Measurements from ENCODE around the gene CST6. TPM values are rescaled to one million over a fixed set of nuclear protein-coding genes. Genes with fewer than 3 reads are reported as not detected.
"Not testable (repeated sequence)": the region's sequence is repeated elsewhere in the genome, so short reads cannot be mapped to it uniquely, and the experiment has no call there.

CST6 gene
- total and polyA plus RNA-seq, 8 donors = 0.18 to 46.5 (median 0.82) TPM

DNA sequence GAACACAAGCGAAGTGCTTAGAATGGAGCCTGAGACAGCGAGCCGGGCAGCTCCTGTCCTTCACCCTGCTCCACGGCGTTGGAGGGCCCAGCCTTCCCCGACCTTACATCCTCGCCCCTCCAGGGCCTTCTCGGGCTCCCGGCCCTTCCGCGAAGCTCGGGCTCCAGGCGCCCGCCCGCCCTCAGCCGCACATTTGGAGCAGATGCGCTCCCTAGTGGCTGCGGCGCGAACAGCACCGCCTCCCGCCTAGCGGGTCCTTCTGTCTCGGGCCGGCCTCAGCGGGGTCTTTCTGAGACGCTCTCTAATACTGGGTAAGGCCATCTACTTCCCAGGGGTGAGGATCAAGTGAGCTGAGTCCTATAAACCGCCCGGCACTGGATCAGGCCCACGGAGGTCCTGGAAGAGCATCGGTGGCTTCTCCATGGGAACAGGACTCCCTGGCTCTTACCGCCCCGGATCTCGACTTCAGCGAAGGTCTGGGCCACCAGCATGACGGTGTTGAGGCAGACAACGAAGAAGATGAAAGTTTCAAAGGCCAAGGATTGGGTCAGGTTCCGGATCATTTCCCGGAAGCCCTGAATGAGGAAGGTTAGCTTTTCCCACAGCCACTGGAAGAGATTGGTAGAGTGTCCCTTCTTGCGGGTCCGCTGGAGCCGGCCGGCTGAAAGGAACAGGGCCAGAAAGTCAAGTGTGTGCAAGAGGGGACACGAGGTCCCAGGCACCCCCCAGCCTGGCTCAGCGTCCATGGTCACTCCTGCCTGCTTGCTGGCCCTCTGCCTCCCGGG, 10.8 kb downstream of the CST6 start:
- intact Hi-C loops (cut with DNase I) = no loop called here

DNA sequence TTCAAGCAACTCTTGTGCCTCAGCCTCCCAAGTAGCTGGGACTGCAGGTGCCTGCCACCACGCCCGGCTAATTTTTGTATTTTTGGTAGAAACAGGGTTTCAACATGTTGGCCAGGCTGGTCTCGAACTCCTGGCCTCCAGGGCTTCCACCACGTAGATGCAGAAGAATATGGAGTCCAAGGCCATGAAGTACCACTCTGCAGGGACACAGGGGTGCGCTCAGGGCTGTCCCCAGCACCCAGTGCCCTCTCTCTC, 11.3 kb downstream of the CST6 start:
- ATAC-seq; DNase-seq; intact Hi-C loops (cut with DNase I): not testable (repeated sequence)

More for the DNA sequence above, 10.8 kb downstream of the CST6 start:
- H3K4me3 ChIP-seq = no peak overlapping the region
- H3K9me3 ChIP-seq = no peaks in the 10 kb centered on the region
- H3K27ac ChIP-seq = no peak overlapping the region
- peak; percentile 96 for ATAC-seq
- peak; percentile 32 to 96 (median 62) for DNase-seq
- H3K27me3 ChIP-seq = peaks cover 0 to 16% of the 10 kb centered on the region in 2 donors
- no peaks in the 10 kb centered on the region for H3K36me3 ChIP-seq
- peaks cover 6 to 28% of the 10 kb centered on the region in 2 donors for H3K4me1 ChIP-seq
- TF ChIP-seq, protein P1, sequence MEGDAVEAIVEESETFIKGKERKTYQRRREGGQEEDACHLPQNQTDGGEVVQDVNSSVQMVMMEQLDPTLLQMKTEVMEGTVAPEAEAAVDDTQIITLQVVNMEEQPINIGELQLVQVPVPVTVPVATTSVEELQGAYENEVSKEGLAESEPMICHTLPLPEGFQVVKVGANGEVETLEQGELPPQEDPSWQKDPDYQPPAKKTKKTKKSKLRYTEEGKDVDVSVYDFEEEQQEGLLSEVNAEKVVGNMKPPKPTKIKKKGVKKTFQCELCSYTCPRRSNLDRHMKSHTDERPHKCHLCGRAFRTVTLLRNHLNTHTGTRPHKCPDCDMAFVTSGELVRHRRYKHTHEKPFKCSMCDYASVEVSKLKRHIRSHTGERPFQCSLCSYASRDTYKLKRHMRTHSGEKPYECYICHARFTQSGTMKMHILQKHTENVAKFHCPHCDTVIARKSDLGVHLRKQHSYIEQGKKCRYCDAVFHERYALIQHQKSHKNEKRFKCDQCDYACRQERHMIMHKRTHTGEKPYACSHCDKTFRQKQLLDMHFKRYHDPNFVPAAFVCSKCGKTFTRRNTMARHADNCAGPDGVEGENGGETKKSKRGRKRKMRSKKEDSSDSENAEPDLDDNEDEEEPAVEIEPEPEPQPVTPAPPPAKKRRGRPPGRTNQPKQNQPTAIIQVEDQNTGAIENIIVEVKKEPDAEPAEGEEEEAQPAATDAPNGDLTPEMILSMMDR (IDR thresholded peaks at IDR 0.05) = peak; percentile 95 to 98

GRCh38 chr11:66026017-66026529, 14.3 kb downstream of the CST6 start, which contains the start of gene CATSPER1:
Gene CATSPER1, minus strand, starts transcription at chr11:66026479. Its CDS starts 100 bp downstream, at chr11:66026379.
- ATAC-seq = no peak
- H3K9me3 ChIP-seq = no peaks in the 10 kb centered on the region
- no peaks in the 10 kb centered on the region for H3K36me3 ChIP-seq
- no peak within 1 kb of the TSS for H3K27ac ChIP-seq
- no peak within 1 kb of the TSS for H3K4me3 ChIP-seq
- H3K4me1 ChIP-seq = peaks cover 6 to 18% of the 10 kb centered on the region in 2 donors
- peaks cover 0 to 16% of the 10 kb centered on the region in 2 donors for H3K27me3 ChIP-seq
- intact Hi-C loops (cut with DNase I) = no loop called here
- DNase-seq = no peak
- TF ChIP-seq, protein P1 (IDR thresholded peaks at IDR 0.05) = no peak

More for the DNA sequence above, 11.3 kb downstream of the CST6 start:
- H3K4me3 ChIP-seq, H3K36me3 ChIP-seq, H3K27ac ChIP-seq, H3K9me3 ChIP-seq: not testable (repeated sequence)
- Histone ChIP-seq H3K27me3 (peaks cover 0 to 16% of the 10 kb centered on the region in 2 donors), H3K4me1 (peaks cover 6 to 28% of the 10 kb centered on the region in 2 donors)

DNA sequence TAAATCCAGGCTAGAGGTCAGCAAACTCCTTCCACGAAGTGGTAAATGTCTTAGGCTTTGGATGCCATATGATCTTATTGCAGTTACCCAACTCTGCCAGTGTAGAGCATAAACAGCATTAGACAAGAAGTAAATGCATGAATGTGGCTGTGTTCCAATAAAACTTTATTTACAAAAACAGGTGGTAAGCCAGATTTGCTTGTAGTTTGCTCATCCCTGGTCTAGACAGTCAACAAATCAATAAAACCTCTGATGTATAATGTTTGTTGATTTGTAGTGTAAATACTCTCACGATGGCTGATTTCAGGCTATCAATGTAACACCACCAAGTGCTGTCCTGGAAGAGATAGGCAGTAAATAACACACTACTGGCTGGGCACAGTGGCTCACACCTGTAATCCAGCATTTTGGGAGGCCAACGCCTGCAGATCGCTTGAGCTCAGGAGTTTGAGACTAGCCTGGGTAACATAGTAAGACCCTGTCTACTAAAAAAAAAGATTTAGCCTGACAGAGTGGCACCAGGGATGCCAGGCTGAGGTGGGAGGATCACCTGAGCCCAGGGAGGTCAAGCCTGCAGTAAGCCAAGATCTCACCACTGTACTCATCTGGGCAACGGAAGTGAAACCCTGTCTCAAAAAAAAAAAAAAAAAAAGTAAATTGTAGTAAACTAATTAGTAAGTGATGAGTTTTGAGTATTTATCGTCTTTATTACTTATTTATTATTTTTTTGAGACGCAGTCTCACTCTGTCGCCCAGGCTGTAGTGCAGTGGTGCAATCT, 21.3 kb downstream of the CST6 start:
- no peak overlapping the region for H3K4me3 ChIP-seq
- no peaks in the 10 kb centered on the region for H3K4me1 ChIP-seq
- TF ChIP-seq, protein P1 (IDR thresholded peaks at IDR 0.05) = no peak
- H3K27ac ChIP-seq = no peak overlapping the region
- intact Hi-C loops (cut with DNase I) = no loop called here
- ATAC-seq (no peak), DNase-seq (no peak)
- H3K36me3 ChIP-seq = no peaks in the 10 kb centered on the region
- peaks cover 0 to 12% of the 10 kb centered on the region in 2 donors for H3K27me3 ChIP-seq
- H3K9me3 ChIP-seq = no peaks in the 10 kb centered on the region

DNA sequence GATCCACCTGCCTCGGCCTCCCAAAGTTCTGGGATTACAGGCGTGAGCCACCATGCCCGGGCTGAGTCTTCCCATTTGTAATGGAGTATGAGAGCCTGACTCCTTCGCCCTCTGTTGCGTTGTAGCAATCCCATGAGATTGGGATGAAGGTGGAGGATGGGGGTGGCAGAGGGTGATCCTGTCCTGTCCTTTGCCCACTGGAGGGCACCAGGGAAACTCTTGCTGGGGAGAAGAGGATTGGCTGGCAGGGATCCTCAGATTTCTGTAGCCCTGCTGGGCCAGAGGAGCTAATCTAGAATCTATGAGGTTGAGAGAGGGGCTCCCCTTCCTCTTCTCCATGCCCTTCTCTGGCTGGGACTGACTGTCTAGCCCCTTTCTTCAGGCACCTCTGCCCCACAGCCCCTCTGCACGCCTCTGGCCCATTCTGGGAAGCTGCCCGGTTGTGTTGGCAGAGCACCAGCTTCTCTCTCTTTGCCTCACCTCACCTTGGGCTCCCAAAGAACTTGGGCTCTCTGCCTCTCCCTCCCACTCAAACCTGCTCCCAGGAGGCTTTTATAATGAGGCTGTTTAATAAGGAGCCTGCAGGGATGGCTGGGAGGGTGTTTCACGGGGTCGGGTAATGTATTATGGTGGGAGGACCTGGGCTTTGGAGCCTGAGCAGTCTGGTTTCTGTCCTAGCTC, 24.0 kb downstream of the CST6 start:
- Histone ChIP-seq H3K4me1 (no peaks in the 10 kb centered on the region), H3K4me3 (no peak overlapping the region), H3K36me3 (no peaks in the 10 kb centered on the region), H3K27me3 (peaks cover 0 to 12% of the 10 kb centered on the region in 2 donors), H3K27ac (no peak overlapping the region), H3K9me3 (no peaks in the 10 kb centered on the region)
- DNase-seq = no peak
- no peak for ATAC-seq
- intact Hi-C loops (cut with DNase I) = no loop called here
- TF ChIP-seq, protein P1 (IDR thresholded peaks at IDR 0.05) = no peak

Data from left lung (tissue), 10 donors.